HCT116 (cell line): Measurements from ENCODE around the gene SNX15. TPM values are rescaled to one million over a fixed set of nuclear protein-coding genes. Genes with fewer than 3 reads are reported as not detected.

ENCODE experiments used
- ATAC-seq: fragments of 200-7000 bp; cut with Tn5 transposase; 2 replicates; pipeline ENCODE4 v1.9.1; 2020; ENCODE audit warnings: mild to moderate bottlenecking, moderate library complexity
- BruUV-seq: library from RNA; stranded (reverse); fragments of 400-500 nt; replicated peaks from 2 replicates; lab custom pipeline; 2021; lab: Mats Ljungman, UMichigan
- CTCF ChIA-PET: fragments of 300-600 bp; sonication (Branson Sonifier 250); formaldehyde crosslinking; loops from one replicate; lab custom pipeline; 2021; ENCODE audit warnings: antibody characterized with exemption; lab: Charles Lee
- POLR2A ChIA-PET: fragments of 300-600, 350-600 bp; sonication (Branson Sonifier 250); formaldehyde crosslinking; loops from one replicate; lab custom pipeline; 2021; ENCODE audit warnings: antibody characterized with exemption; lab: Charles Lee
- RAD21 ChIA-PET, 2 experiments: fragments of 300-600 bp; sonication (Branson Sonifier 250); formaldehyde crosslinking; loops; one replicate each; lab custom pipeline; 2023; ENCODE audit warnings: low total read pairs in 2 of 2; ENCODE audit not compliant: uncharacterized antibody in 2 of 2, unreplicated experiment in 2 of 2, low non-redundant PET in 1 of 2; lab: Charles Lee
- DNase-seq: peaks from one replicate; pipeline ENCODE4 v3.0.0-alpha.2; 2010; ENCODE audit warnings: low read depth, low spot score
- H2AFZ ChIP-seq: fragments of 200-600 bp; shearing (Covaris generic), sonication (generic); 2 replicates; pipeline ENCODE4 v1.6.1; 2017; ENCODE audit warnings: low read depth, mixed run types, mixed read lengths, antibody characterized with exemption, low read length; ENCODE audit not compliant: poor library complexity, severe bottlenecking
- H3K27ac ChIP-seq: 2 replicates; pipeline ENCODE4 v1.5.1; 2012; ENCODE audit warnings: low read depth, low read length
- H3K27me3 ChIP-seq: fragments of 200-600 bp; sonication (generic); 2 replicates; pipeline ENCODE4 v1.6.1; 2016; ENCODE audit warnings: mixed run types, low read length, mixed read lengths; ENCODE audit not compliant: insufficient read depth
- H3K36me3 ChIP-seq, 2 experiments: fragments of 200-500 bp in 1 of 2; fragments of 200-600 bp in 1 of 2; sonication (Bioruptor generic) in 1 of 2; sonication (generic) in 1 of 2; 2 replicates each; pipeline versions ENCODE4 v1.5.1 to v1.6.1; 2014 to 2016; ENCODE audit warnings: low read length in 2 of 2, inconsistent platforms in 1 of 2, mixed read lengths in 1 of 2, mixed run types in 1 of 2; ENCODE audit not compliant: insufficient read depth in 2 of 2, control insufficient read depth in 1 of 2
- H3K4me1 ChIP-seq, 2 experiments: fragments of 200-600 bp in 1 of 2; sonication (generic) in 1 of 2; 2 replicates each; pipeline versions ENCODE4 v1.5.1 to v1.6.1; 2012 to 2017; ENCODE audit warnings: low read length in 2 of 2, inconsistent platforms in 1 of 2, mild to moderate bottlenecking in 1 of 2, mixed read lengths in 1 of 2, mixed run types in 1 of 2, moderate library complexity in 1 of 2; ENCODE audit not compliant: insufficient read depth in 2 of 2, control insufficient read depth in 1 of 2
- H3K4me2 ChIP-seq: fragments of 200-600 bp; sonication (generic); 2 replicates; pipeline ENCODE4 v1.6.1; 2017; ENCODE audit warnings: mixed run types, low read length, mixed read lengths
- H3K4me3 ChIP-seq, 2 experiments: fragments of 200-600 bp in 1 of 2; sonication (generic) in 1 of 2; replicated peaks in 1 of 2; 2 replicates each; pipeline ENCODE4 v1.5.1; 2011 to 2016; ENCODE audit warnings: low read length in 2 of 2, control low read depth in 1 of 2, low read depth in 1 of 2, mild to moderate bottlenecking in 1 of 2, mixed read lengths in 1 of 2, mixed run types in 1 of 2
- H3K79me2 ChIP-seq: fragments of 200-600 bp; sonication (generic); 2 replicates; pipeline ENCODE4 v1.6.1; 2017; ENCODE audit warnings: mild to moderate bottlenecking, mixed run types, low read length, moderate library complexity, mixed read lengths; ENCODE audit not compliant: insufficient read depth
- H3K9ac ChIP-seq: fragments of 200-600 bp; sonication (generic); 2 replicates; pipeline ENCODE4 v1.6.1; 2016; ENCODE audit warnings: low read length, mixed read lengths
- H3K9me2 ChIP-seq: fragments of 200-600 bp; sonication (generic), shearing (Covaris generic); 2 replicates; pipeline ENCODE4 v1.6.1; 2017; ENCODE audit warnings: mixed run types, mild to moderate bottlenecking, moderate library complexity; ENCODE audit not compliant: insufficient read depth
- H3K9me3 ChIP-seq, 2 experiments: fragments of 200-500 bp in 1 of 2; fragments of 200-600 bp in 1 of 2; sonication (Bioruptor generic) in 1 of 2; sonication (generic) in 1 of 2; 2 replicates each; pipeline ENCODE4 v1.6.1; 2014 to 2017; ENCODE audit warnings: low read length in 2 of 2, mixed read lengths in 2 of 2, inconsistent platforms in 1 of 2, low read depth in 1 of 2, mild to moderate bottlenecking in 1 of 2, mixed run types in 1 of 2, moderate library complexity in 1 of 2; ENCODE audit not compliant: control insufficient read depth in 1 of 2, insufficient read depth in 1 of 2
- H4K20me1 ChIP-seq: fragments of 200-600 bp; sonication (generic), shearing (Covaris generic); 2 replicates; pipeline ENCODE4 v1.6.1; 2017; ENCODE audit warnings: mixed run types, mild to moderate bottlenecking, moderate library complexity; ENCODE audit not compliant: insufficient read depth
- CBX3 ChIP-seq: IDR thresholded peaks from 2 replicates; pipeline ENCODE4 v1.6.1; 2012; ENCODE audit warnings: low read depth
- CEBPB ChIP-seq: IDR thresholded peaks from 2 replicates; pipeline ENCODE4 v1.6.1; 2012; ENCODE audit warnings: low read depth
- ELF1 ChIP-seq: IDR thresholded peaks from 2 replicates; pipeline ENCODE4 v1.6.1; 2012; ENCODE audit warnings: low read depth, borderline replicate concordance
- EZH2 ChIP-seq: fragments of 200-600 bp; sonication (generic); IDR thresholded peaks from 2 replicates; pipeline ENCODE4 v1.6.1; 2017; ENCODE audit warnings: antibody characterized with exemption, mixed run types
- EZH2phosphoT487 ChIP-seq: fragments of 200-600 bp; IDR thresholded peaks from 2 replicates; pipeline ENCODE4 v1.6.1; 2018; ENCODE audit warnings: antibody characterized with exemption, borderline replicate concordance
- FOSL1 ChIP-seq: IDR thresholded peaks from 2 replicates; pipeline ENCODE4 v1.6.1; 2012; ENCODE audit warnings: low read depth
- JUND ChIP-seq: IDR thresholded peaks from 2 replicates; pipeline ENCODE4 v1.6.1; 2012
- POLR2AphosphoS5 ChIP-seq: IDR thresholded peaks from 2 replicates; pipeline ENCODE4 v1.6.1; 2011; ENCODE audit warnings: mild to moderate bottlenecking, low read depth, low read length, moderate library complexity
- RAD21 ChIP-seq: IDR thresholded peaks from 2 replicates; pipeline ENCODE4 v1.6.1; 2012; ENCODE audit warnings: low read depth, mild to moderate bottlenecking
- SIN3A ChIP-seq: IDR thresholded peaks from 2 replicates; pipeline ENCODE4 v1.6.1; 2012; ENCODE audit warnings: low read depth
- SP1 ChIP-seq: IDR thresholded peaks from 2 replicates; pipeline ENCODE4 v1.6.1; 2012; ENCODE audit warnings: low read depth
- YY1 ChIP-seq: IDR thresholded peaks from 2 replicates; pipeline ENCODE4 v1.6.1; 2011; ENCODE audit warnings: low read length, low read depth, moderate library complexity, mild to moderate bottlenecking; ENCODE audit not compliant: insufficient replicate concordance; ENCODE audit errors: extremely low read depth
- ZNF274 ChIP-seq: fragments of 200-500 bp; sonication (Bioruptor generic); IDR thresholded peaks from 2 replicates; pipeline ENCODE4 v1.6.1; 2014; ENCODE audit warnings: mild to moderate bottlenecking, low read depth, low read length, inconsistent platforms
- intact Hi-C: fragments of 100-400 bp; cut with micrococcal nuclease; formaldehyde crosslinking; loops from 2 replicates; pipeline ENCODE4 v1.10.0; 2022
- total RNA-seq: library from RNA; stranded (reverse); gene quantifications from one replicate; pipeline ENCODE4 v1.2.1, GENCODE V29; 2021; ENCODE audit not compliant: unreplicated experiment
- TF ChIP-seq, protein P1 (sequence below), 3 experiments: fragments of 200-600 bp in 1 of 3; sonication (generic) in 1 of 3; IDR thresholded peaks in 2 of 3; conservative IDR thresholded peaks in 1 of 3; 2 replicates each; pipeline ENCODE4 v1.5.1; 2012 to 2017; ENCODE audit warnings: low read depth in 2 of 3, low read length in 2 of 3, antibody characterized with exemption in 1 of 3, borderline replicate concordance in 1 of 3, control low read depth in 1 of 3, mild to moderate bottlenecking in 1 of 3, mixed read lengths in 1 of 3, mixed run types in 1 of 3, moderate library complexity in 1 of 3; ENCODE audit not compliant: insufficient read depth in 1 of 3
- TF ChIP-seq, protein P2 (sequence below): IDR thresholded peaks from 2 replicates; pipeline ENCODE4 v1.6.1; 2012

Gene SNX15
- total RNA-seq, 1 experiment from 2014 or later = 16.8 TPM

DNA sequence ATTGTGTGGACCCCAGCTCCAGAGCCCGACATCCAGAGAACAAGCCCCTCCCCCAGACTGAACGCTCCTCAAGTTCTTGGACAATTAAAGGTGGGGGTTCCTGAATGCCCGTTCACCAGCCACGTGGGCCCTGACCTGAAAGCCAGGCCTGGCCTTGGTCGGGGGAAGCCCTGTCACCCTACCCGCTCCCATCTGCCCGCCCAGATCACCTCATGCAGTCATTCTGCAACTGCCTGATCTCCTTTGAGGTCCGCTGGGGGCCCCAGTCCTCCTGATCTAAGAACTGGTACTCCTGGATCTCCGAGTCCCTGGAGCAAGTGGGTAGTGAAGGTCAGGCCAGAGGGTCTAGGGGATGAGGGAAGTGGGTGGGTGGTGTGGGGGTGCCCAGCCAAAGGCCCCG is 40.2 kb downstream of the SNX15 start:
- POLR2A ChIA-PET = no interaction called here
- Histone ChIP-seq H3K9me3 (no peaks in the 10 kb centered on the region), H3K4me3 (no peak overlapping the region), H2AFZ (no peak overlapping the region), H3K27me3 (no peaks in the 10 kb centered on the region), H3K4me1 (no peaks in the 10 kb centered on the region), H3K4me2 (no peak overlapping the region), H3K27ac (no peak overlapping the region)
- DNase-seq = no peak
- intact Hi-C loops = no loop called here
- TF ChIP-seq EZH2 (no peak), ZNF274 (no peak), RAD21 (no peak), SIN3A (no peak), EZH2phosphoT487 (no peak), JUND (no peak), YY1 (no peak), ELF1 (no peak), FOSL1 (no peak), SP1 (no peak), CEBPB (no peak), CBX3 (no peak), POLR2AphosphoS5 (no peak)
- TF ChIP-seq, protein P1, sequence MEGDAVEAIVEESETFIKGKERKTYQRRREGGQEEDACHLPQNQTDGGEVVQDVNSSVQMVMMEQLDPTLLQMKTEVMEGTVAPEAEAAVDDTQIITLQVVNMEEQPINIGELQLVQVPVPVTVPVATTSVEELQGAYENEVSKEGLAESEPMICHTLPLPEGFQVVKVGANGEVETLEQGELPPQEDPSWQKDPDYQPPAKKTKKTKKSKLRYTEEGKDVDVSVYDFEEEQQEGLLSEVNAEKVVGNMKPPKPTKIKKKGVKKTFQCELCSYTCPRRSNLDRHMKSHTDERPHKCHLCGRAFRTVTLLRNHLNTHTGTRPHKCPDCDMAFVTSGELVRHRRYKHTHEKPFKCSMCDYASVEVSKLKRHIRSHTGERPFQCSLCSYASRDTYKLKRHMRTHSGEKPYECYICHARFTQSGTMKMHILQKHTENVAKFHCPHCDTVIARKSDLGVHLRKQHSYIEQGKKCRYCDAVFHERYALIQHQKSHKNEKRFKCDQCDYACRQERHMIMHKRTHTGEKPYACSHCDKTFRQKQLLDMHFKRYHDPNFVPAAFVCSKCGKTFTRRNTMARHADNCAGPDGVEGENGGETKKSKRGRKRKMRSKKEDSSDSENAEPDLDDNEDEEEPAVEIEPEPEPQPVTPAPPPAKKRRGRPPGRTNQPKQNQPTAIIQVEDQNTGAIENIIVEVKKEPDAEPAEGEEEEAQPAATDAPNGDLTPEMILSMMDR (IDR thresholded peaks at IDR 0.05 in 2 of 3, conservative IDR thresholded peaks at IDR 0.05 in 1 of 3; ENCODE audit: borderline replicate concordance in 1 of 3, insufficient read depth in 1 of 3, low read depth in 2 of 3, low read length in 2 of 3) = no peak
- TF ChIP-seq, protein P2, sequence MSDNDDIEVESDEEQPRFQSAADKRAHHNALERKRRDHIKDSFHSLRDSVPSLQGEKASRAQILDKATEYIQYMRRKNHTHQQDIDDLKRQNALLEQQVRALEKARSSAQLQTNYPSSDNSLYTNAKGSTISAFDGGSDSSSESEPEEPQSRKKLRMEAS = no peak
- TF ChIP-seq, all 23 proteins: peak for 0
- RAD21 ChIA-PET = no interaction called here
- Histone ChIP-seq H3K9me2 (no peaks in the 10 kb centered on the region), H4K20me1 (no peaks in the 10 kb centered on the region), H3K79me2 (no peaks in the 10 kb centered on the region), H3K9ac (no peak overlapping the region), H3K36me3 (no peaks in the 10 kb centered on the region)
- BruUV-seq = no TSS peak
- ATAC-seq = no peak
- CTCF ChIA-PET = no interaction called here
